Skeletal muscle satellite cell (primary cell): Measurements from ENCODE around the gene DIPK1B.
"Not testable (repeated sequence)": the region's sequence is repeated elsewhere in the genome, so short reads cannot be mapped to it uniquely, and the experiment has no call there.

Experiments
- H3K27me3 ChIP-seq: 2 replicates; pipeline ENCODE4 v1.7.0; 2013; ENCODE audit warnings: low read length; ENCODE audit not compliant: control insufficient read depth, insufficient read depth
- H3K36me3 ChIP-seq: 2 replicates; pipeline ENCODE4 v1.7.0; 2013; ENCODE audit warnings: mild to moderate bottlenecking, control low read depth, low read length; ENCODE audit not compliant: insufficient read depth
- H3K4me1 ChIP-seq: 2 replicates; pipeline ENCODE4 v1.7.0; 2013; ENCODE audit warnings: low read length; ENCODE audit not compliant: control insufficient read depth, insufficient read depth
- H3K4me2 ChIP-seq: 2 replicates; pipeline ENCODE4 v1.7.0; 2013; ENCODE audit warnings: mild to moderate bottlenecking, low read length
- H3K4me3 ChIP-seq: 2 replicates; pipeline ENCODE4 v1.7.0; 2013; ENCODE audit warnings: low read length
- H3K9ac ChIP-seq: 2 replicates; pipeline ENCODE4 v1.7.0; 2013; ENCODE audit warnings: mild to moderate bottlenecking, low read depth, low read length, moderate library complexity
- H3K9me3 ChIP-seq: replicated peaks from 2 replicates; pipeline ENCODE4 v1.7.0; 2013; ENCODE audit warnings: mild to moderate bottlenecking, control low read depth, low read length

The DIPK1B gene

GRCh38 chr9:136697146-136697820 is 15.1 kb upstream of the DIPK1B start:
- Histone ChIP-seq H3K9me3 (no peaks in the 10 kb centered on the region), H3K36me3 (no peaks in the 10 kb centered on the region), H3K27me3 (peaks cover 55% of the 10 kb centered on the region), H3K4me3 (no peak overlapping the region), H3K4me2 (no peak overlapping the region), H3K4me1 (peaks cover 5% of the 10 kb centered on the region), H3K9ac (no peak overlapping the region)

- peaks cover 5% of the 10 kb centered on the region for H3K4me1 ChIP-seq
- no peaks in the 10 kb centered on the region for H3K9me3 ChIP-seq
- H3K4me2 ChIP-seq: no peak overlapping the region
- H3K4me3 ChIP-seq: no peak overlapping the region
- H3K36me3 ChIP-seq: no peaks in the 10 kb centered on the region
- peaks cover 55% of the 10 kb centered on the region for H3K27me3 ChIP-seq
- no peak overlapping the region for H3K9ac ChIP-seq
Observed at GRCh38 chr9:136697821-136698526, 14.4 kb upstream of the DIPK1B start.

DNA sequence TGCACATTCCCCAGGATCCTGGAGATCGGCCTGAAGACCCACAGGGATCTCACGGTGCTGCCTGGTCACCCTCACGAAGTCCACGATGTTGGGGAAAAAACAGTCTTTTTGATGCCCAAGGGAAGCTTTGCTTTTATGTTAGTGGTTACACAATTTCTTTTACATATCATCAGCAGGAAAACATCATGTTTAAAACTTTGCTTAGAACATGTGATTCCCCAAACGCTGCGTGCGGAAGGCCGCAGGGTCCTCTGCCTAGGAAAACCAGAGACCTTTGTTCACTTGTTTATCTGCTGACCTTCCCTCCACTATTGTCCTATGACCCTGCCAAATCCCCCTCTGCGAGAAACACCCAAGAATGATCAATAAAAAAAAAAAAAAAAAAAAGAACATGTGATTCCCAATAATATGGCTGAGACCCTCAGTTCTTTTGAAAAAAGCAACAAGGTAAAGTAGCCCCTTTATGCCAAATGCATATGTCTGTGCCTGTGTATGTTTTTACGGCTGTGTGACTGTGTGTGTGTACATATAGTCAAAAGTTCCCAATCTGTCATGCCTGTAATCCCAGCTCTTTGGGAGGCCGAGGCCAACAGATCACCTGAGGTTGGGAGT is 13.6 kb upstream of the DIPK1B start:
- Histone ChIP-seq H3K4me2 (no peak overlapping the region), H3K36me3 (no peaks in the 10 kb centered on the region), H3K27me3 (peaks cover 60% of the 10 kb centered on the region), H3K9ac (no peak overlapping the region), H3K4me1 (peaks cover 3% of the 10 kb centered on the region), H3K4me3 (no peak overlapping the region), H3K9me3 (no peaks in the 10 kb centered on the region)

- Histone ChIP-seq H3K27me3 (peaks cover 61% of the 10 kb centered on the region), H3K9me3 (no peaks in the 10 kb centered on the region), H3K4me3 (no peak overlapping the region), H3K36me3 (no peaks in the 10 kb centered on the region), H3K4me2 (no peak overlapping the region), H3K9ac (no peak overlapping the region), H3K4me1 (no peaks in the 10 kb centered on the region)
Observed at GRCh38 chr9:136700304-136700703, 12.1 kb upstream of the DIPK1B start.

- Histone ChIP-seq H3K27me3 (peaks cover 61% of the 10 kb centered on the region), H3K4me1 (no peaks in the 10 kb centered on the region), H3K9ac (no peak overlapping the region), H3K36me3 (no peaks in the 10 kb centered on the region), H3K4me3 (no peak overlapping the region), H3K4me2 (no peak overlapping the region), H3K9me3 (no peaks in the 10 kb centered on the region)
Observed at GRCh38 chr9:136700959-136701667, 11.3 kb upstream of the DIPK1B start.

DNA sequence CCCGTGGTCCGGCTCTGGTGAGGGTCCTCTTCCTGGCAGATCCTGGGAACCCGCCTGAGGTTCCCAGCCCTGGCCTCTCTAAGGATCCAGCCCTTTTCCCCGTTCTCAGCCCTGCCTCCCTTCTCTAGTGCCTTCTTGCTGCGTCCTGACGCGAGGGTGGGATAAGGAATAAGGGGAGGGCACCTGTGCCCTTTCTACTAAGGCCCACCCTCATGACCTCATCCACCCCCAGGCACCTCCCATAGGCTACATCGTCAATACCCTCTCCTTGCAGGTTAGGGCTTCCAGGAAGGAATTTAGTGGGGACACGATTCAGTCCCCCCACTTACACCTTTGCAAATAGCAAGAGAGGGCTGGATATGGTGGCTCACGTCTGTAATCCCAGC is 10.7 kb upstream of the DIPK1B start:
- H3K9me3 ChIP-seq: no peaks in the 10 kb centered on the region
- H3K36me3 ChIP-seq: no peaks in the 10 kb centered on the region
- H3K9ac ChIP-seq: no peak overlapping the region
- H3K4me2 ChIP-seq: no peak overlapping the region
- peaks cover 58% of the 10 kb centered on the region for H3K27me3 ChIP-seq
- H3K4me3 ChIP-seq: no peak overlapping the region
- no peaks in the 10 kb centered on the region for H3K4me1 ChIP-seq

DNA sequence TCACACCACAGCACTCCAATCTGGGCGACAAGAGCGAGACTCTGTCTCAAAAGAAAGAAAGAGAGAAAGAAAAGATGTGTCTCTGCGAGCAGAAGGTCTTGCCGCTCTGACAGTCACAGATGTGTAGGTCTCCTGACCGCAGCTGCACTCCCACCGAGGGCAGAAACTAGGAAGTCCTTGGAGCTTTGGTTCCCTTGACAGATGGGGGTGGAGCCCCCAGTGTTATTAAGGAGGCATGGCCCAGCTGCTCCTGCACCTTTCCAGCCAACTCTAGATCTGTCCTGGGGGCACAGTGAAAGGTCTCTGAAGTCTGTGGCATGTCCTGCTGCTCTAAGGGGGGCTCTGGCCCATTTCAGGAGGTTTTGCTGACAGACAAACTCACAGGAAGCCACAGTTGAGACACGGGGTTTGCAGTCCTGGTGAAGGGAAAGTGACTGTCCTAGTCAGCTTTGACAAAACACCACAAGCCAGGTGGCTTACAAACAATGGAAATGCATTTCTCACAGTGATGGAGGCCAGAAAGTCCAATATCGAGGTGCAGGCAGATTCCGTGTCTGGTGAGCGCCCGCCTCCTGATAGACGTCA is 9.0 kb upstream of the DIPK1B start:
- no peaks in the 10 kb centered on the region for H3K36me3 ChIP-seq
- H3K9me3 ChIP-seq: no peaks in the 10 kb centered on the region
- peaks cover 49% of the 10 kb centered on the region for H3K27me3 ChIP-seq
- H3K4me2 ChIP-seq: no peak overlapping the region
- H3K4me1 ChIP-seq: no peaks in the 10 kb centered on the region
- no peak overlapping the region for H3K4me3 ChIP-seq
- H3K9ac ChIP-seq: no peak overlapping the region

GRCh38 chr9:136704741-136705140 is 7.6 kb upstream of the DIPK1B start:
- H3K4me1 ChIP-seq, H3K4me2 ChIP-seq, H3K4me3 ChIP-seq, H3K9me3 ChIP-seq, H3K9ac ChIP-seq, H3K36me3 ChIP-seq: not testable (repeated sequence)
- H3K27me3 ChIP-seq: peaks cover 39% of the 10 kb centered on the region

- no peak overlapping the region for H3K4me2 ChIP-seq
- no peaks in the 10 kb centered on the region for H3K9me3 ChIP-seq
- peaks cover 34% of the 10 kb centered on the region for H3K27me3 ChIP-seq
- H3K4me1 ChIP-seq: no peaks in the 10 kb centered on the region
- no peak overlapping the region for H3K9ac ChIP-seq
- no peak overlapping the region for H3K4me3 ChIP-seq
- no peaks in the 10 kb centered on the region for H3K36me3 ChIP-seq
Observed at GRCh38 chr9:136705564-136705963, 6.8 kb upstream of the DIPK1B start.

DNA sequence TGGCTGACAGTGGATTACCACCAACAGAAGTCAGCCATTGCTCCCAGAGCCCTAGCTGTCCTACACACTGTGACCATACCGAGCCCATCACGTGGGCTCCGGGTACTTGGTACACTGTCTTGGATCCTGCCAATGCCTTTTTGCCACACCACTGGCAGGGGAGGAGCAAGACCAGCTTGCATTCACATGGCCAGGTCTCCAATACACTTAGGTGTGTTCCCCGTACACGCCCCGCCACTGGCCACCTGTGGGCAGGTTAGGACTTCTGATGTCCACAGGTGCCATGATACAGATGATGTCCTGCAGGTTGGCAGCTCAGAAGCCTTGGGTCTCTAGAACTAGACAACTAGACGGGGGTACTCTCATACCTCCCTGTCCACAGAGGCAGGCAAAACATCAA is 5.4 kb upstream of the DIPK1B start:
- Histone ChIP-seq H3K4me1 (no peaks in the 10 kb centered on the region), H3K9ac (no peak overlapping the region), H3K9me3 (no peaks in the 10 kb centered on the region), H3K27me3 (peaks cover 27% of the 10 kb centered on the region), H3K36me3 (no peaks in the 10 kb centered on the region), H3K4me3 (no peak overlapping the region), H3K4me2 (no peak overlapping the region)

- Histone ChIP-seq H3K36me3 (no peaks in the 10 kb centered on the region), H3K27me3 (peaks cover 30% of the 10 kb centered on the region), H3K9ac (no peak overlapping the region), H3K9me3 (no peaks in the 10 kb centered on the region), H3K4me3 (no peak overlapping the region), H3K4me2 (no peak overlapping the region), H3K4me1 (no peaks in the 10 kb centered on the region)
Observed at GRCh38 chr9:136707849-136708517, 4.4 kb upstream of the DIPK1B start.
